ENCODE measurements around the gene KLC3. TPM values are rescaled to one million over a fixed set of nuclear protein-coding genes. Genes with fewer than 3 reads are reported as not detected.

The KLC3 gene
- total and polyA plus RNA-seq, 8 donors, result 1.7 to 6.4 (median 2.4) TPM

DNA sequence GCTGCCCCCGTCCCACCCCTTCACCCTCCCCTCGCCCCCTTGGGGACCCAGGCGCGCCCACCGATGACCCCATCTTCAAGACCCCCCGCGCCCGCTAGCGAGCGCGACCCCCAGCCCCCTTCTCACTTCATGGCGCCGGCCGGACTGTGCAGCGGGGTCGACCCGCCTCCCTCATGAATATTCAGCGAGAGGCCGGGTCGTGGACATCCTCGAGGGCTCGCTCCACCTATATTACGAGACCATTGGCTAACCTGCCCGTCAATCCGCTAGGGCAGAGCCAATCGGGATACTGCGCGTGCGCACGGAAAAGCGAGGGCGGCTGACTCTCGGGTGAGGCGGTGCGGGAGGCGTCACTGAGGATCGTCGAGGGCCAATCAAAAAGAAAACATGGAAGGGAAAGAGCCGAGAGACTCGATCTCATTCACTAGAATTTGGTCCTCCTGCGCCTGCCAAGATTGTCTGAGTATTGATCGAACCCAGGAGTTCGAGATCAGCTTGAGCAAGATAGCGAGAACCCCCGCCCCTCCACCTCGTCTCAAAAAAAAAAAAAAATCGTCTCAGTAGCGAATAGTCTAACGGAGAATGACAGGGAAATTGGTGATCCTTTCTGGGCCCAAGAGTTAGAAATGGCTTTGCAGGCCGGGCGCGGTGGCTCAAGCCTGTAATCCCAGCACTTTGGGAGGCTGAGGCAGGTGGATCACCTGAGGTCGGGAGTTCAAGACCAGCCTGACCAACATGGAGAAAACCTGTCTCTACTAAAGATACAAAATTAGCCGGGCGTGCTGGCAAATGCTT lies 30.1 kb downstream of the KLC3 start, which contains the start of gene ERCC2:
ERCC2 (minus strand) TSS at position 164 of the 795 bp plus-strand sequence; CDS start at position 131, 33 bp downstream.
- Histone ChIP-seq H3K9me3 (no peaks in the 10 kb centered on the region), H3K27me3 (no peaks in the 10 kb centered on the region), H3K27ac (peak within 1 kb of the TSS; percentile 46 to 84 (median 72)), H3K36me3 (no peaks in the 10 kb centered on the region), H3K4me1 (no peaks in the 10 kb centered on the region), H3K4me3 (peak within 1 kb of the TSS; percentile 64 to 85 (median 75))
- TF ChIP-seq, protein P1, sequence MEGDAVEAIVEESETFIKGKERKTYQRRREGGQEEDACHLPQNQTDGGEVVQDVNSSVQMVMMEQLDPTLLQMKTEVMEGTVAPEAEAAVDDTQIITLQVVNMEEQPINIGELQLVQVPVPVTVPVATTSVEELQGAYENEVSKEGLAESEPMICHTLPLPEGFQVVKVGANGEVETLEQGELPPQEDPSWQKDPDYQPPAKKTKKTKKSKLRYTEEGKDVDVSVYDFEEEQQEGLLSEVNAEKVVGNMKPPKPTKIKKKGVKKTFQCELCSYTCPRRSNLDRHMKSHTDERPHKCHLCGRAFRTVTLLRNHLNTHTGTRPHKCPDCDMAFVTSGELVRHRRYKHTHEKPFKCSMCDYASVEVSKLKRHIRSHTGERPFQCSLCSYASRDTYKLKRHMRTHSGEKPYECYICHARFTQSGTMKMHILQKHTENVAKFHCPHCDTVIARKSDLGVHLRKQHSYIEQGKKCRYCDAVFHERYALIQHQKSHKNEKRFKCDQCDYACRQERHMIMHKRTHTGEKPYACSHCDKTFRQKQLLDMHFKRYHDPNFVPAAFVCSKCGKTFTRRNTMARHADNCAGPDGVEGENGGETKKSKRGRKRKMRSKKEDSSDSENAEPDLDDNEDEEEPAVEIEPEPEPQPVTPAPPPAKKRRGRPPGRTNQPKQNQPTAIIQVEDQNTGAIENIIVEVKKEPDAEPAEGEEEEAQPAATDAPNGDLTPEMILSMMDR (IDR thresholded peaks at IDR 0.05), result no peak
- peak; percentile 99 to 100 (median 100) for DNase-seq
- intact Hi-C loops (cut with DNase I), result no loop called here
- FAIRE-seq, result peak; percentile 88
- 3% methylated on average over 53 to 55 of the region's 55 CpGs for WGBS, 2 donors
- peak; percentile 98 to 99 (median 99) for ATAC-seq

DNA sequence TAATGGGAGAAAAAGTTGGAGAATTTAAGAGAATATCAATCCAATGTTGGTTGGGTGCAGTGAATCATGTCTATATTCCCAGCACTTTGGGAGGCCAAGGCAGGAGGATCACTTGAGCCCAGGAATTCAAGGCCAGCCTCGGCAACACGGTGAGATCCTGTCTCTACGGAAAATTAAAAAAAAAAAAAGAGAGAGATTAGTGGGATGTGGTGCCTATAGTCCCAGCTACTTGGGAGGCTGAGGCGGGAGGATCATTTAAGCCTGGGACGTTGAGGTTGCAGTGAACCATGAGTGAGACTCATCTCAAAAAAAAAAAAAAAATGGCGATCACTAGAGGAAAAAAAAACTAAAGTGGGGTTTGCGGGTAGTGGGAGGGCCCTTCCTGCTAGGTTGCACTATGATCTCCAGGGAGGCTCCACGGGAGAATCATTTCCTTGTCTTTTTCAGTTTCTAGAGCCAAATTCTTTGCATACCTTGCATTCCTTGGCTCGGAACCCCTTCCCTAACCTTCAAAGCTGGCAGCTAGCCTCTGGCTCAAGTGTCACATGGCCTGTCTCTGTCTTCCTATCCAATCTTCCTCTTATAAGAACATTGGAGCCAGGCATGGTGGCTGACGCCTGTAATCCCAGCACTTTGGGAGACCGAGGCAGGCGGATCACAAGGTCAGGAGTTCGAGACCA lies 35.6 kb downstream of the KLC3 start:
- Histone ChIP-seq H3K27me3 (no peaks in the 10 kb centered on the region), H3K27ac (peak overlapping the region in 3 of 4 donors; percentile 6 to 62 (median 25)), H3K4me3 (no peak overlapping the region), H3K9me3 (no peaks in the 10 kb centered on the region), H3K4me1 (no peaks in the 10 kb centered on the region), H3K36me3 (no peaks in the 10 kb centered on the region)
- TF ChIP-seq, protein P1 (IDR thresholded peaks at IDR 0.05), result no peak
- intact Hi-C loops (cut with DNase I), result no loop called here
- FAIRE-seq (no peak), DNase-seq (peak in 4 of 6 donors; percentile 53 to 71 (median 58)), ATAC-seq (peak; percentile 69 to 87 (median 78))
- 50 to 51% methylated on average over 13 of the region's 13 CpGs for WGBS, 2 donors

DNA sequence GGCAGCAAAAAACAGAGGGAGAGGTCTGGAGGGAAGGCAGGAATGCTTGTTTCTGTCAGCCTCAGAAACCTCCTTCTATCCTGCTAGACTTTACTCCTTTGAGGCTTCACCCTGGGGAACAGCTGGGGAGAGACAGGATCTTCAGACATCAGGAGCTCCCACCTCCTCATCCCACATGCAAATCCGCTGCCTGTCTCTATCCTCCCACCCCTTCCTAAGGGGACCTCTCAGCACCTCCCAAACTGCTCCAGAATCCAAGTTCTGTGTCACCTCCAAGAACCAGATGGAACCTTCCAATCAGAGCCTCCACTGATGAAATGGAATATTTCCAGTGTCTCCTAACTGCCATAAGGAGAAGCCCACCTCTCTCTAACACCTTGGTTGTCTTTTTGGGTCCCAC lies 39.6 kb downstream of the KLC3 start:
- no peak overlapping the region for H3K27ac ChIP-seq
- no peaks in the 10 kb centered on the region for H3K9me3 ChIP-seq
- TF ChIP-seq, protein P1 (IDR thresholded peaks at IDR 0.05), result no peak
- ATAC-seq (no peak), DNase-seq (no peak), FAIRE-seq (no peak)
- H3K4me1 ChIP-seq, result no peaks in the 10 kb centered on the region
- WGBS, 2 donors, result 78 to 80% methylated on average over 1 of the region's 1 CpG
- H3K27me3 ChIP-seq, result no peaks in the 10 kb centered on the region
- no peak overlapping the region for H3K4me3 ChIP-seq
- no peaks in the 10 kb centered on the region for H3K36me3 ChIP-seq
- intact Hi-C loops (cut with DNase I), result no loop called here

DNA sequence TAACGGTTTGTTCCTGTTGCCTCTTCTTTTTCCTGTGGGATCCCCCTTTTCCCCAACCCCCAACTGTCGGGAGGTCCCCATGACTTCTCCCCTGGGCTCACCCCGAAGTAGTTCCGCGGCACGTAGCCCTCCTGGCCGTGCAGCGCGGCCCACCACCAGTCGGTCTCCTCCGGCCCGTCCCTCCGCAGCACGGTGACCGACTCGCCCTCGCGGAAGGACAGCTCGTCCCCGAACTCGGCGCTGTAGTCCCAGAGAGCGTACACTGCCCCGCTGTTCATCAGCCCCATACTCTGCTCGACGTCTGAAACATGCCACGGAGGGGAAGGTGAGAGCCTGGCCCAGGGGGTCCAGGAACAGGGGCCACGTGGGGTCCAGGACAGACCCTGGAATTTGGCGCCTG lies 41.9 kb downstream of the KLC3 start:
- TF ChIP-seq, protein P1 (IDR thresholded peaks at IDR 0.05), result no peak
- no peaks in the 10 kb centered on the region for H3K36me3 ChIP-seq
- H3K27me3 ChIP-seq, result no peaks in the 10 kb centered on the region
- no peak for ATAC-seq
- H3K9me3 ChIP-seq, result no peaks in the 10 kb centered on the region
- no peak for FAIRE-seq
- intact Hi-C loops (cut with DNase I), result no loop called here
- no peak overlapping the region for H3K27ac ChIP-seq
- H3K4me3 ChIP-seq, result no peak overlapping the region
- no peaks in the 10 kb centered on the region for H3K4me1 ChIP-seq
- DNase-seq, result peak in 1 of 6 donors; percentile 57
- WGBS, 2 donors, result 93 to 95% methylated on average over 29 of the region's 29 CpGs
